Large intestine (tissue), 3 donors: ENCODE results near the gene JAKMIP2. TPM values are rescaled to one million over a fixed set of nuclear protein-coding genes. Genes with fewer than 3 reads are reported as not detected.

Source experiments
- DNase-seq, 2 donors: peaks; one replicate each; pipeline versions ENCODE4 v3.0.0 to v3.0.0-alpha.2; 2013
- H3K27ac ChIP-seq: one replicate; pipeline ENCODE4 v1.5.1; 2013; ENCODE audit warnings: low read length
- H3K27me3 ChIP-seq: 2 replicates; pipeline ENCODE4 v1.6.1; 2013; ENCODE audit warnings: low read length; ENCODE audit not compliant: control insufficient read depth, insufficient read depth
- H3K36me3 ChIP-seq: 2 replicates; pipeline ENCODE4 v1.6.1; 2013; ENCODE audit warnings: low read length; ENCODE audit not compliant: control insufficient read depth, insufficient read depth
- H3K4me1 ChIP-seq: one replicate; pipeline ENCODE4 v1.6.1; 2013; ENCODE audit warnings: low read length; ENCODE audit not compliant: control insufficient read depth, insufficient read depth
- H3K4me3 ChIP-seq: one replicate; pipeline ENCODE4 v1.5.1; 2013; ENCODE audit warnings: low read length
- H3K9me3 ChIP-seq: one replicate; pipeline ENCODE4 v1.6.1; 2013; ENCODE audit warnings: mild to moderate bottlenecking, low read depth, low read length, moderate library complexity; ENCODE audit not compliant: control insufficient read depth
- WGBS: methylation state at CpG from one replicate; pipeline ENCODE4 v1.1.5; 2013; ENCODE audit warnings: low lambda C conversion rate; ENCODE audit not compliant: insufficient coverage; 5-methylcytosine and 5-hydroxymethylcytosine counted together
- polyA plus RNA-seq: library from polyadenylated mRNA; unstranded; fragments of 120-200 nt; gene quantifications from one replicate; pipeline ENCODE4 v1.2.1, GENCODE V29; 2013

Gene JAKMIP2
- polyA plus RNA-seq, 1 donor, result 3.1 TPM

- 80% methylated on average over 1 of the region's 3 CpGs for WGBS
- H3K27ac ChIP-seq, result no peak overlapping the region
- no peak overlapping the region for H3K4me3 ChIP-seq
- DNase-seq, result no peak
- no peaks in the 10 kb centered on the region for H3K4me1 ChIP-seq
- H3K36me3 ChIP-seq, result no peaks in the 10 kb centered on the region
- H3K27me3 ChIP-seq, result no peaks in the 10 kb centered on the region
- no peaks in the 10 kb centered on the region for H3K9me3 ChIP-seq
Measured at GRCh38 chr5:147547730-147548129, 234.8 kb downstream of the JAKMIP2 start.

GRCh38 chr5:147544556-147544955 is 238.0 kb downstream of the JAKMIP2 start:
- Histone ChIP-seq H3K36me3 (no peaks in the 10 kb centered on the region), H3K4me3 (no peak overlapping the region), H3K27me3 (no peaks in the 10 kb centered on the region), H3K27ac (no peak overlapping the region), H3K4me1 (no peaks in the 10 kb centered on the region), H3K9me3 (no peaks in the 10 kb centered on the region)
- 80% methylated on average over 1 of the region's 5 CpGs for WGBS
- DNase-seq, result no peak

- Histone ChIP-seq H3K4me3 (no peak overlapping the region), H3K27me3 (no peaks in the 10 kb centered on the region), H3K36me3 (no peaks in the 10 kb centered on the region), H3K9me3 (no peaks in the 10 kb centered on the region), H3K4me1 (no peaks in the 10 kb centered on the region), H3K27ac (no peak overlapping the region)
- WGBS, result no CpG with 5 or more reads among the region's 1 CpG
- no peak for DNase-seq
Measured at GRCh38 chr5:147539053-147539452, 243.5 kb downstream of the JAKMIP2 start.

DNA sequence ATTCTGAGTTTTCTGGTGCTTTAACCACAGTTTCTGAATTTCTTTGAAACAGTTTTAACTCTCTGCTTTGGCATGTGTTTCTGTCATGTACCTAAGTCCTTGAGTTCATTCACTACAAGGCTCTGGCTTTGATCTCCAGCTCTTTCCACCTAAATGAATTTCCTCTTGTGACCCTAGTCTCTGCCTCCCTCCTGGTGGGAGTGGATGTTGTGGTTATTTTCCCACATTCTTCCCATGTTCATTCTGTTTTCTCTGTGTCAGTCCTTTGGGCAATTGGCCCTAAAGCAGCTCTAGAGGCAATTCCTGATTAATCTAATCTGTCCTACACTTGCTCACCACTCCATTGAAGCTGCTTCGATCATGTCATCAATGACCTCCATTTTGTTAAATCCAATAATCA is 244.3 kb downstream of the JAKMIP2 start:
- no peak for DNase-seq
- Histone ChIP-seq H3K36me3 (no peaks in the 10 kb centered on the region), H3K27me3 (no peaks in the 10 kb centered on the region), H3K4me1 (no peaks in the 10 kb centered on the region), H3K9me3 (no peaks in the 10 kb centered on the region), H3K27ac (no peak overlapping the region), H3K4me3 (no peak overlapping the region)
- WGBS, result no CpG with 5 or more reads among the region's 1 CpG

Other genes with a start within 250 kb of the JAKMIP2 start
- gene SPINK1, start 48.9 kb upstream of the JAKMIP2 start, polyA plus RNA-seq, result 259 TPM
- not detected for gene SCGB3A2, start 96.0 kb upstream of the JAKMIP2 start, polyA plus RNA-seq
- not detected for gene C5orf46, start 123.8 kb upstream of the JAKMIP2 start, polyA plus RNA-seq